Activated CD4-positive, alpha-beta memory T cell treated with anti-CD3 and anti-CD28 coated beads, Interleukin-2, amount 10 ng/mL, durations not matched to agents 7 days and 5 days (primary cell): ENCODE results near the gene ACAP2. TPM values are rescaled to one million over a fixed set of nuclear protein-coding genes. Genes with fewer than 3 reads are reported as not detected.

ENCODE experiments used
- CTCF ChIA-PET: fragments of 350-600 bp; sonication (Branson Sonifier 250); formaldehyde crosslinking; loops from one replicate; lab custom pipeline; 2021; ENCODE audit warnings: antibody characterized with exemption, inconsistent platforms; lab: Charles Lee
- POLR2A ChIA-PET: fragments of 350-600 bp; sonication (Branson Sonifier 250); formaldehyde crosslinking; loops from one replicate; lab custom pipeline; 2021; ENCODE audit warnings: antibody characterized with exemption; lab: Charles Lee
- DNase-seq: peaks from one replicate; pipeline ENCODE4 v3.0.0-alpha.2; 2020
- H3K27ac Mint-ChIP-seq: one replicate; pipeline ENCODE4 v1.8.0; 2021; ENCODE audit warnings: mild to moderate bottlenecking, mixed read lengths
- H3K27me3 Mint-ChIP-seq: one replicate; pipeline ENCODE4 v1.8.0; 2021; ENCODE audit warnings: mixed read lengths
- H3K36me3 Mint-ChIP-seq: one replicate; pipeline ENCODE4 v1.8.0; 2021; ENCODE audit warnings: low read depth, mixed read lengths
- H3K4me1 Mint-ChIP-seq: one replicate; pipeline ENCODE4 v1.8.0; 2021; ENCODE audit warnings: mixed read lengths
- H3K4me3 Mint-ChIP-seq: one replicate; pipeline ENCODE4 v1.8.0; 2021; ENCODE audit warnings: mild to moderate bottlenecking, mixed read lengths
- H3K9me3 Mint-ChIP-seq: one replicate; pipeline ENCODE4 v1.8.0; 2021; ENCODE audit warnings: mixed read lengths
- total RNA-seq, 2 experiments: library from RNA; stranded (reverse); gene quantifications; one replicate each; pipeline ENCODE4 v1.2.3, GENCODE V29; 2021

ACAP2 gene
- total RNA-seq, 2 experiments from 2014 or later = 76.0 to 77.4 TPM

DNA sequence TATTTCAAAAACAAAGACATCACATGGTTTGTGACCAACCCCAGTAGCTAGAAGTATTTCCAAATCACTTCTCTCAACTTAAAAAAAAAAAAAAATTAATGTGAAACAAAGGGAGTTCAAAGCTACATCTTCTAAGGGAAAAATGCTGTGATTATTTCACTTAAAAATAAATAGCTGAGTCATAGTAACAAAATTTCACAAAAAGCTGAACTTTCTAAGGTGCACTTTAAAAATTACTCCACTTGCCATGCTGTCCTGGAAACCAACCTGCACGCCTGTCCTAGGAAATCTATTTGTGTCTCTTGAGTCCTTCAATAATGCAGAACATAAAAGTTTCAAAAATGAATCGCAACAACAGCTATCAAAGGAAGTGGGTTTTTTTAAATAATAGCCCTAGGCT is 1.8 kb downstream of the ACAP2 start:
- POLR2A ChIA-PET = interaction anchor here (0.8 to 2.1 kb wide), 7 partner anchors 15 to 769 kb away, joined by 3 to 7 read pairs (median 4); partner anchors contain the start of gene LSG1
- DNase-seq = no peak
- peak overlapping the region; percentile 94 for H3K4me3 Mint-ChIP-seq

DNA sequence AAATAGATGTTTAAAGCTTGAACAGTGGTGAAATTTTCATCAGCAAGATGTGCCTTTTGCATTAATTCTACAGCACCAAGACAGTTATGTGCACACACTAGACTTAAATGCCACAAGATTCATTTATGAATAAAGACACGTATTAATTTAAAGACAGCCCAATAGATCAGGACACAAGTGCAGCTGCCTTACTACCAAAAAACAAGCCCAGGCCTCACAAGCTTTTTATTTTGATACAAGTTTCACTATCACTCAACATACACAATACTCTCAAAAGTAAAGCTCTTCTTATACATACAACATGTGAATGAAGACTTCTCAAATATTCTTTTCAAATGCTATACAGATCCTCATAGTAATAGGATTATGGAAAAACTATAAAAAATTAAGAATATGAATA is 2.4 kb downstream of the ACAP2 start:
- no peaks in the 10 kb centered on the region for H3K9me3 Mint-ChIP-seq
- H3K27ac Mint-ChIP-seq = no peak overlapping the region
- peaks cover 11% of the 10 kb centered on the region for H3K36me3 Mint-ChIP-seq
- CTCF ChIA-PET = interaction anchor here (0.6 to 3.8 kb wide), 3 partner anchors 84 to 169 kb away, joined by 3 to 32 read pairs (median 3); partner anchors contain the start of gene XXYLT1
- H3K4me3 Mint-ChIP-seq = peak overlapping the region; percentile 94
- no peak for DNase-seq
- H3K4me1 Mint-ChIP-seq = peaks cover 35% of the 10 kb centered on the region
- POLR2A ChIA-PET = interaction anchor here (0.8 to 2.1 kb wide), 6 partner anchors 15 to 769 kb away, joined by 3 to 7 read pairs (median 4); partner anchors contain the start of genes LSG1 and PPP1R2
- H3K27me3 Mint-ChIP-seq = no peaks in the 10 kb centered on the region

More for the DNA sequence above, 1.8 kb downstream of the ACAP2 start:
- Mint-ChIP-seq H3K36me3 (peaks cover 11% of the 10 kb centered on the region), H3K9me3 (no peaks in the 10 kb centered on the region), H3K4me1 (peaks cover 39% of the 10 kb centered on the region), H3K27ac (peak overlapping the region; percentile 92), H3K27me3 (no peaks in the 10 kb centered on the region)
- CTCF ChIA-PET = interaction anchor here (0.9 to 3.8 kb wide), 2 partner anchors 83 to 170 kb away, joined by 3 to 32 read pairs; partner anchors contain the start of gene XXYLT1

DNA sequence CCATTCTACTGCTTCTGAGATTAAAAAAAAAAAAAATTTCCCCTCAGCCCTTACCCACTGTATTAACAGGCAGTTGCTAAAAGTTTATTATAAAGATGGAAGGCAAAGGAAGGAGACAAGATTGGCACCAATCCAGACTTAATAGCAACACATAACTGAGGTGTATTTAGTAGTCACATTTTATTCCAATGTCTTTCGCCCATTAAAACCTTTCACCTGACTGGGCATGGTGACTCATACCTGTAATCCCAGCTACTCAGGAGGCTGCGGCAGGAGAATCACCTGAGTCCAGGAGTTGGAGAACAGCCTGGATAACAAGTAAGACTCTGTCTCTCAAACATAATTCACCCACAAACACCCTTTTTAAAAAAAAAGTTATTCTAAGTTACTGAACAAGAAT is 4.4 kb downstream of the ACAP2 start:
- Mint-ChIP-seq H3K27ac (no peak overlapping the region), H3K4me3 (no peak overlapping the region), H3K27me3 (no peaks in the 10 kb centered on the region), H3K4me1 (peaks cover 23% of the 10 kb centered on the region), H3K36me3 (peaks cover 22% of the 10 kb centered on the region), H3K9me3 (no peaks in the 10 kb centered on the region)
- CTCF ChIA-PET = interaction anchor here (0.7 kb wide), 1 partner anchor 38 kb away, joined by 4 read pairs; no protein-coding TSS in a partner anchor
- DNase-seq = no peak
- POLR2A ChIA-PET = no interaction called here

DNA sequence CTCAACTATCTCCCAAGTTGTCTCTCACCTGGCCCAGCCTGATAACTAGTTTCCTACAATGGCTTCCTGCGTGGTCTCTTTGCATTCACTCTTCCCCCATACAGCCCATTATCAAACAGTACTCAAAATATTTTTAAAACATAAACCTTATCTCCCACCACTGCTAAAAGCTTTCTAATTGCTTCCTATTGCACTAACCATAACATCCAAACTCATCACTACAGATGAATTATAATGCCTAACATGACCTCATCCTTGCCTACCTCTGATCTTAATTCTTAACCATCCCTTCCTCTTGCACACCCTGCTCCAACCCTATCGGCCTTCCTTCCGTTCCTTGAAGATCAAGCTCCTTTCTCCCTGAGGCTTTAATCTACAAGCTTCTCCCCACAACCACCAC is 17.0 kb downstream of the ACAP2 start:
- no peak for DNase-seq
- H3K27ac Mint-ChIP-seq = no peak overlapping the region
- H3K36me3 Mint-ChIP-seq = peaks cover 8% of the 10 kb centered on the region
- H3K4me1 Mint-ChIP-seq = peaks cover 8% of the 10 kb centered on the region
- no peak overlapping the region for H3K4me3 Mint-ChIP-seq
- no peaks in the 10 kb centered on the region for H3K9me3 Mint-ChIP-seq
- H3K27me3 Mint-ChIP-seq = no peaks in the 10 kb centered on the region
- CTCF ChIA-PET = no interaction called here
- POLR2A ChIA-PET = no interaction called here

DNA sequence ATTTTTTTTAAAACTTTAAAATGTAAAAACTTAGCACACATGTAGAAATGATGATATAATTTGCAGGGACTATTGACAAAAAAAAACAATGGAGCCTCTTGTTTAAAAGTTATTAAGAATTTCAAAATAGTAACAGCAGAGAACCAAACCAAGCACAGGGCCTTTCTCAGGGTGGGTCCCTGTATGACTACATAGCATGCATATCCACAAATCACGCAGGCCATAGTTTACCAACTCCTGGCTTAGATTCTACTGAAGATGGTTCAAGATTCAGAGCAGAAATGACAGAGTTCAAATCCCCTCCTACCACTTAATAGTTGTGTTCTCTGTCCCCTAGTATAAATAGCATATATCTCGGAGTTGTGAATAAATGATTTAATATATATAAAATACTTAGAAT is 19.0 kb downstream of the ACAP2 start:
- POLR2A ChIA-PET = no interaction called here
- peaks cover 8% of the 10 kb centered on the region for H3K36me3 Mint-ChIP-seq
- CTCF ChIA-PET = no interaction called here
- H3K4me3 Mint-ChIP-seq = no peak overlapping the region
- no peaks in the 10 kb centered on the region for H3K9me3 Mint-ChIP-seq
- no peak overlapping the region for H3K27ac Mint-ChIP-seq
- H3K4me1 Mint-ChIP-seq = peaks cover 10% of the 10 kb centered on the region
- H3K27me3 Mint-ChIP-seq = no peaks in the 10 kb centered on the region
- DNase-seq = no peak

DNA sequence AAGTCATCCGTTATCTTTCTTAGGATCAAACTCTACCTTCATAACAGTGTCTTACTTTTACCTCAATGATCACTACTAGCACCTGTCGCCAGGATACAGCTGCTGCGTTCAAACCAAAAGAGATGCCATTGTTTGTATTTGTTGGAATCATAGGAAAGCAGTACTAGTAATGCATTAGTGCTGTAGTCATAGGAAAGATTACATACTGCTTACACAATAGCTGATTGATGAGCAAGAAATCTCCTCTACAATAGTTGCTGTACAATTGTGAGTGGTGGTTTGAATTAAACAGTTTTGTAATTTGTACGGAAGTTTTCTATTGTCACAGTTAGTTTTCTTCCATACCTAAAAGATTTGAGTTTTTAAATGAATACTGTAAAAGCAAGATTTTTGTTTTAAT is 21.4 kb downstream of the ACAP2 start:
- CTCF ChIA-PET = no interaction called here
- peaks cover 18% of the 10 kb centered on the region for H3K4me1 Mint-ChIP-seq
- no peaks in the 10 kb centered on the region for H3K9me3 Mint-ChIP-seq
- POLR2A ChIA-PET = no interaction called here
- no peak overlapping the region for H3K27ac Mint-ChIP-seq
- no peak for DNase-seq
- no peak overlapping the region for H3K4me3 Mint-ChIP-seq
- H3K36me3 Mint-ChIP-seq = peaks cover 18% of the 10 kb centered on the region
- no peaks in the 10 kb centered on the region for H3K27me3 Mint-ChIP-seq

DNA sequence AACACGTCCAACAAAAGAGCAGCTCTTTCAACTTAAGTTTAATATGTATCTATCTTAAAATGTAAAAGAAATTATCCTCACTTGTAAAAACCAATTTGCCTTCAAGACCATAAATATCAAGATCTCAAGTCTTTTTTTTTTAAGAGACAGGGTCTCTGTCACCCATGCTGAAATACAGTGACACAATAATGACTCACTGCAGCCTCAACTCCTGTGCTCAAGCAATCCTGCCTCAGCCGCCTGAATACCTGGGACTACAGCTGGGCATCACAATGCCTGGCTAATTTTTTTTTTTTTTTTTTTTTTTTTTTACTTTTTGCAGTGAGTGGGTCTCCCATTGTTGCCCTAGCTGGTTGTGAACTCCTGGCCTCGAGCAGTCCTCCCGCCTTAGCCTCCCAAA is 26.0 kb downstream of the ACAP2 start:
- POLR2A ChIA-PET = interaction anchor here (0.6 kb wide), 1 partner anchor 79 kb away, joined by 3 read pairs; no protein-coding TSS in a partner anchor

DNA sequence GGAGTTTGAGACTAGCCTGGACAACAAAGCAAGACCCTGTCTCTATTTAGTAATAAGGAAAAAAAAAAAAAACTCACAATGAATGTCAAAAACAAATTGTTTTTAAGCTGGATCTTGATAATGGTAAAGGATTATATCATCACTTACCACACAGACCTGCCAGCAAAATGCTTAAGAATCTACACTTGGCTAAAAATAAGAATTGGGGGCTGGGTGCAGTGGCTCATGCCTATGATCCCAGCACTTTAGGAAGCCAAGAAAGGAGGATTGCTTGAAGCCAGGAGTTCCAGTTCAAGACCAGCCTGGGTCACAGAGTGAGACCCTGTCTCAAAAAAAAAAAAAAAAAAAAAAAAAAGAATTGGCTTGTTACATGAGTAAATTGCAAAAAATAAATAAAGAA is 31.0 kb downstream of the ACAP2 start:
- peaks cover 33% of the 10 kb centered on the region for H3K4me1 Mint-ChIP-seq
- DNase-seq = no peak
- peaks cover 41% of the 10 kb centered on the region for H3K36me3 Mint-ChIP-seq
- no peak overlapping the region for H3K27ac Mint-ChIP-seq
- POLR2A ChIA-PET = no interaction called here
- H3K4me3 Mint-ChIP-seq = no peak overlapping the region
- H3K27me3 Mint-ChIP-seq = no peaks in the 10 kb centered on the region
- CTCF ChIA-PET = interaction anchor here (0.7 to 1.2 kb wide), 2 partner anchors 80 to 217 kb away, joined by 3 read pairs; no protein-coding TSS in a partner anchor
- H3K9me3 Mint-ChIP-seq = no peaks in the 10 kb centered on the region

More for the DNA sequence above, 26.0 kb downstream of the ACAP2 start:
- peaks cover 10% of the 10 kb centered on the region for H3K4me1 Mint-ChIP-seq
- DNase-seq = no peak
- no peak overlapping the region for H3K27ac Mint-ChIP-seq
- H3K9me3 Mint-ChIP-seq = no peaks in the 10 kb centered on the region
- H3K27me3 Mint-ChIP-seq = no peaks in the 10 kb centered on the region
- CTCF ChIA-PET = interaction anchor here (1.0 kb wide), 1 partner anchor 10 kb away, joined by 3 read pairs; no protein-coding TSS in a partner anchor
- H3K36me3 Mint-ChIP-seq = peaks cover 11% of the 10 kb centered on the region
- no peak overlapping the region for H3K4me3 Mint-ChIP-seq

DNA sequence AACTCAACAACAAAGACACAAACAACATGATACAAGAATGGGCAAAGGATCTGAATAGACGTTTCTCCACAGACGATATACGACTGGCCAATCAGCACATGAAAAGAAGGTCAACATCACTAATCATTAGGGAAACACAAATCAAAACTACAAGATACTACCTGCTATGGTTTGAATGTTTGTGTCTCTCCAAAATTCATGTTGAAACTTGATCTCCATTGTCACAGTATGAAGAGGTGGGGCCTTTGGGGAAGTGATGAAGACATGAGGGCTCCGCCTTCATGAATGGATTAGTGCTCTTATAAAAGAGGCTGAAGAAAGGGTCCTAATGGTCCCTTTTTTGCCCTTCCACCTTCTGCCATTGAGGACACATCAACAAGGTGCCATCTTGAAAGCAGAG is 32.3 kb downstream of the ACAP2 start:
- DNase-seq = no peak
- Mint-ChIP-seq H3K9me3 (no peaks in the 10 kb centered on the region), H3K36me3 (peaks cover 48% of the 10 kb centered on the region), H3K27me3 (no peaks in the 10 kb centered on the region), H3K4me1 (peaks cover 39% of the 10 kb centered on the region), H3K4me3 (no peak overlapping the region), H3K27ac (no peak overlapping the region)
- POLR2A ChIA-PET = interaction anchor here (0.7 kb wide), 1 partner anchor 139 kb away, joined by 3 read pairs; the partner anchor contains the start of gene XXYLT1
- CTCF ChIA-PET = interaction anchor here (1.2 kb wide), 1 partner anchor 79 kb away, joined by 3 read pairs; no protein-coding TSS in a partner anchor

DNA sequence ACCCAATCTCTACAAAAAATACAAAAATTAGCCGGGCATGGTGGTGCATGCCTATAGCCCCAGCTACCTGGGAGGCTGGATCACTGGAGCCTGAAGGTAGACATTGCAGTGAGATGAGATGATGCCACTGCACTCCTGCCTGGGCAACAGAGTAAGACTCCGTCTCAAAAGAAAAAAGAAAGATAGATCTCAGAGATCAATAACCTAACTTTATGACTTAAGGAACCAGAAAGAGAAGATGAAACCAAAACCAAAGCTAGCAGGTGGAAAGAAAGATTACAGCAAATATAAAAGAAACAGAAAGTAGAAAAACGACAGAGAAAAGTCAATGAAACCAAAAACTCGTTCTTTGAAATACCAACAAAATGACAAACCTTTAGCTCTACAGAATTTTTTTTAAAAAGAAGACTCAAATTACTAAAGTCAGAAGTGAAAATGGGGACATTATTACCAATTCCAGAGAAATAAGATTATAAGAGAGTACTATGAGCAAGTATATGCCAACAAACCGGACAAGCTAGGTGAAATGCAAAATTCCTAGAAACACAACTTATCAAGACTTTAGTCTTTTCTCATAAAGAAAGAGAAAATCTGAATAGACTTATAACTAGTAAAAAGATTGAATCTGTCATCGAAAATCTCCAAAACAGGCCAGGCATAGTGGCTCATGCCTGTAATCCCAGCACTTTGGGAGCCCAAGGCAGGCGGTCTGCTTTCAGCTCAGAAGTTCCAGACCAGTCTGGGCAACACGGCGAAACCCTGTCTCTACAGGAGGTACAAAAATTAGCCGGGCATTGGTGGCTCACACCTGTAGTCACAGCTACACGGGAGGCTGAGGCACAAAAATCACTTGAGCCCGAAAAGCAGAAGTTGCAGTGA is 35.0 kb downstream of the ACAP2 start:
- H3K4me3 Mint-ChIP-seq = peak overlapping the region; percentile 47
- H3K36me3 Mint-ChIP-seq = peaks cover 48% of the 10 kb centered on the region
- ChIA-PET CTCF (interaction anchor here (1.0 to 2.1 kb wide), 3 partner anchors 9 to 138 kb away, joined by 3 to 5 read pairs (median 3); no protein-coding TSS in a partner anchor), POLR2A (interaction anchor here (0.7 to 2.4 kb wide), 4 partner anchors 13 to 35 kb away, joined by 3 to 9 read pairs (median 4); partner anchors contain the start of gene ACAP2)
- H3K9me3 Mint-ChIP-seq = no peaks in the 10 kb centered on the region
- peaks cover 39% of the 10 kb centered on the region for H3K4me1 Mint-ChIP-seq
- no peaks in the 10 kb centered on the region for H3K27me3 Mint-ChIP-seq
- DNase-seq = no peak
- peak overlapping the region; percentile 46 for H3K27ac Mint-ChIP-seq

DNA sequence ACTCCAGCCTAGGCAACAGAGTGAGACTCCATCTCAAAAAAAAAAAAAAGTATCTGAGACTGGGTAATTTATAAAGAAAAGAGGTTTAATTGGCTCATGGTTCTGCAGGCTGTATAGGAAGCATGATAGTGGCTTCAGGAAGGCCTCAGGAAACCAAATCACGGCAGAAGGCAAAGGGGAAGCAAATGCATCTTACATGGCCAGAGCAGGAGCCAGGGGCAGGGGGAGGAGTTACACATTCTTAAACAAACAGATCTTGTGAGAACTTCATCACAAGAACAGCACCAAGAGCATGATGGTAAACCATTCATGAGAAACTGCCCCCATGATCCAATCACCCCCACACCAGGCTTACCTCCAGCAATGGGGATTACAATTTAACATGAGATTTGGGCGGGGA is 37.2 kb downstream of the ACAP2 start:
- Mint-ChIP-seq H3K9me3 (no peaks in the 10 kb centered on the region), H3K4me3 (no peak overlapping the region), H3K4me1 (peaks cover 39% of the 10 kb centered on the region), H3K27ac (no peak overlapping the region), H3K36me3 (peaks cover 39% of the 10 kb centered on the region), H3K27me3 (no peaks in the 10 kb centered on the region)
- no peak for DNase-seq
- CTCF ChIA-PET = no interaction called here
- POLR2A ChIA-PET = no interaction called here

DNA sequence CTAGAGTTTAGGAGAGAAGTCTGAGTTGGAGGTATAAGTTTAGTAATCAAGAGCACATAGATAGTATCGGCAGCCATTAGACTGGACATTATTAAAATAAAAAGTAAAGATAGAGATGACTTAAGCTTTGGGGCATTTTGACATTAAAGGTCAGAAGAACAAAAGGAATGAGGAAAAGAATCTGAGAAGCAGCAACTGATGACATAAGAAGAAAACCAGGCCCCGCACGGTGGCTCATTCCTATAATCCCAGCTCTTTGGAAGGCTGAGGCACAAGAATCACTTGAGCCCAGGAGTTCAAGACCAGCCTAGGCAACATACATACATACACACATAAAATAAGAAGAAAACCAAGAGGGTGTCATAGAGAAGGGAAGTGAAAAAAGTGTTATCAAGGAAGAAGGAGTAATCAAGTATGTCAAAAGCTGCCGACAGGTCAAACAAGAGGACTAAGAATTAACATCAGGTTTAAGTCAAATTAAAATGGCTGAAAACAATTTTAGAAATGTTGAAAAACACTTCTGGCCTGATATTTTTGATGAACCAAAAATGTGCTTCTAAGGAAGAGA is 38.9 kb downstream of the ACAP2 start:
- Mint-ChIP-seq H3K9me3 (no peaks in the 10 kb centered on the region), H3K36me3 (peaks cover 26% of the 10 kb centered on the region), H3K4me3 (no peak overlapping the region), H3K27me3 (no peaks in the 10 kb centered on the region), H3K27ac (no peak overlapping the region), H3K4me1 (peaks cover 27% of the 10 kb centered on the region)
- CTCF ChIA-PET = no interaction called here
- POLR2A ChIA-PET = no interaction called here
- DNase-seq = no peak

DNA sequence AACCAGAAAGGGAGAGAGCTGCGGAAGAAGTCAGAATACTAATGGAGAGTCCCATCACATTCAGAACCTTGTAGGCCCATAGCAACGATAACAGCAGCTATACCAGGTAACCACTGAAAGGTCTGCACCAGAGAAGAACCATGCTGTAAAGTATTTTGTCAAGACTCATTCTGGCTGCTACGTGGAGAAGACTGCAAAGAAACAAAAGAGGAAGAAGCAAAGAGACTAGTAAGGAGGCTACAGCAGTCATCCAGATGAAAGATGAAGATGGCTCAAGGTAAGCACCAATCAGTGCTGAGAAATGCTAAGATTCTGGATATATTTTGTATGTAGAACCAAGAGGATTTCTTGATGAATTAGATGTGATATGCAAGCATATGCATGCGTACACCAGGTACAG is 39.6 kb downstream of the ACAP2 start:
- DNase-seq = no peak
- peaks cover 22% of the 10 kb centered on the region for H3K36me3 Mint-ChIP-seq
- POLR2A ChIA-PET = no interaction called here
- no peaks in the 10 kb centered on the region for H3K9me3 Mint-ChIP-seq
- H3K27me3 Mint-ChIP-seq = no peaks in the 10 kb centered on the region
- peaks cover 22% of the 10 kb centered on the region for H3K4me1 Mint-ChIP-seq
- CTCF ChIA-PET = no interaction called here
- H3K27ac Mint-ChIP-seq = no peak overlapping the region
- H3K4me3 Mint-ChIP-seq = no peak overlapping the region
